HCT116 (cell line): ENCODE measurements around the gene ITPR2. TPM values are rescaled to one million over a fixed set of nuclear protein-coding genes. Genes with fewer than 3 reads are reported as not detected.

ENCODE experiments used
- ATAC-seq: fragments of 200-7000 bp; cut with Tn5 transposase; 2 replicates; pipeline ENCODE4 v1.9.1; 2020; ENCODE audit warnings: mild to moderate bottlenecking, moderate library complexity
- BruUV-seq: library from RNA; stranded (reverse); fragments of 400-500 nt; replicated peaks from 2 replicates; lab custom pipeline; 2021; lab: Mats Ljungman, UMichigan
- CTCF ChIA-PET: fragments of 300-600 bp; sonication (Branson Sonifier 250); formaldehyde crosslinking; loops from one replicate; lab custom pipeline; 2021; ENCODE audit warnings: antibody characterized with exemption; lab: Charles Lee
- POLR2A ChIA-PET: fragments of 300-600, 350-600 bp; sonication (Branson Sonifier 250); formaldehyde crosslinking; loops from one replicate; lab custom pipeline; 2021; ENCODE audit warnings: antibody characterized with exemption; lab: Charles Lee
- RAD21 ChIA-PET, 2 experiments: fragments of 300-600 bp; sonication (Branson Sonifier 250); formaldehyde crosslinking; loops; one replicate each; lab custom pipeline; 2023; ENCODE audit warnings: low total read pairs in 2 of 2; ENCODE audit not compliant: uncharacterized antibody in 2 of 2, unreplicated experiment in 2 of 2, low non-redundant PET in 1 of 2; lab: Charles Lee
- DNase-seq: peaks from one replicate; pipeline ENCODE4 v3.0.0-alpha.2; 2010; ENCODE audit warnings: low read depth, low spot score
- H2AFZ ChIP-seq: fragments of 200-600 bp; shearing (Covaris generic), sonication (generic); 2 replicates; pipeline ENCODE4 v1.6.1; 2017; ENCODE audit warnings: low read depth, mixed run types, mixed read lengths, antibody characterized with exemption, low read length; ENCODE audit not compliant: poor library complexity, severe bottlenecking
- H3K27ac ChIP-seq: 2 replicates; pipeline ENCODE4 v1.5.1; 2012; ENCODE audit warnings: low read depth, low read length
- H3K27me3 ChIP-seq: fragments of 200-600 bp; sonication (generic); 2 replicates; pipeline ENCODE4 v1.6.1; 2016; ENCODE audit warnings: mixed run types, low read length, mixed read lengths; ENCODE audit not compliant: insufficient read depth
- H3K36me3 ChIP-seq, 2 experiments: fragments of 200-500 bp in 1 of 2; fragments of 200-600 bp in 1 of 2; sonication (Bioruptor generic) in 1 of 2; sonication (generic) in 1 of 2; 2 replicates each; pipeline versions ENCODE4 v1.5.1 to v1.6.1; 2014 to 2016; ENCODE audit warnings: low read length in 2 of 2, inconsistent platforms in 1 of 2, mixed read lengths in 1 of 2, mixed run types in 1 of 2; ENCODE audit not compliant: insufficient read depth in 2 of 2, control insufficient read depth in 1 of 2
- H3K4me1 ChIP-seq, 2 experiments: fragments of 200-600 bp in 1 of 2; sonication (generic) in 1 of 2; 2 replicates each; pipeline versions ENCODE4 v1.5.1 to v1.6.1; 2012 to 2017; ENCODE audit warnings: low read length in 2 of 2, inconsistent platforms in 1 of 2, mild to moderate bottlenecking in 1 of 2, mixed read lengths in 1 of 2, mixed run types in 1 of 2, moderate library complexity in 1 of 2; ENCODE audit not compliant: insufficient read depth in 2 of 2, control insufficient read depth in 1 of 2
- H3K4me2 ChIP-seq: fragments of 200-600 bp; sonication (generic); 2 replicates; pipeline ENCODE4 v1.6.1; 2017; ENCODE audit warnings: mixed run types, low read length, mixed read lengths
- H3K4me3 ChIP-seq, 2 experiments: fragments of 200-600 bp in 1 of 2; sonication (generic) in 1 of 2; replicated peaks in 1 of 2; 2 replicates each; pipeline ENCODE4 v1.5.1; 2011 to 2016; ENCODE audit warnings: low read length in 2 of 2, control low read depth in 1 of 2, low read depth in 1 of 2, mild to moderate bottlenecking in 1 of 2, mixed read lengths in 1 of 2, mixed run types in 1 of 2
- H3K79me2 ChIP-seq: fragments of 200-600 bp; sonication (generic); 2 replicates; pipeline ENCODE4 v1.6.1; 2017; ENCODE audit warnings: mild to moderate bottlenecking, mixed run types, low read length, moderate library complexity, mixed read lengths; ENCODE audit not compliant: insufficient read depth
- H3K9ac ChIP-seq: fragments of 200-600 bp; sonication (generic); 2 replicates; pipeline ENCODE4 v1.6.1; 2016; ENCODE audit warnings: low read length, mixed read lengths
- H3K9me2 ChIP-seq: fragments of 200-600 bp; sonication (generic), shearing (Covaris generic); 2 replicates; pipeline ENCODE4 v1.6.1; 2017; ENCODE audit warnings: mixed run types, mild to moderate bottlenecking, moderate library complexity; ENCODE audit not compliant: insufficient read depth
- H3K9me3 ChIP-seq, 2 experiments: fragments of 200-500 bp in 1 of 2; fragments of 200-600 bp in 1 of 2; sonication (Bioruptor generic) in 1 of 2; sonication (generic) in 1 of 2; 2 replicates each; pipeline ENCODE4 v1.6.1; 2014 to 2017; ENCODE audit warnings: low read length in 2 of 2, mixed read lengths in 2 of 2, inconsistent platforms in 1 of 2, low read depth in 1 of 2, mild to moderate bottlenecking in 1 of 2, mixed run types in 1 of 2, moderate library complexity in 1 of 2; ENCODE audit not compliant: control insufficient read depth in 1 of 2, insufficient read depth in 1 of 2
- H4K20me1 ChIP-seq: fragments of 200-600 bp; sonication (generic), shearing (Covaris generic); 2 replicates; pipeline ENCODE4 v1.6.1; 2017; ENCODE audit warnings: mixed run types, mild to moderate bottlenecking, moderate library complexity; ENCODE audit not compliant: insufficient read depth
- CBX3 ChIP-seq: IDR thresholded peaks from 2 replicates; pipeline ENCODE4 v1.6.1; 2012; ENCODE audit warnings: low read depth
- CEBPB ChIP-seq: IDR thresholded peaks from 2 replicates; pipeline ENCODE4 v1.6.1; 2012; ENCODE audit warnings: low read depth
- EZH2 ChIP-seq: fragments of 200-600 bp; sonication (generic); IDR thresholded peaks from 2 replicates; pipeline ENCODE4 v1.6.1; 2017; ENCODE audit warnings: antibody characterized with exemption, mixed run types
- FOSL1 ChIP-seq: IDR thresholded peaks from 2 replicates; pipeline ENCODE4 v1.6.1; 2012; ENCODE audit warnings: low read depth
- REST ChIP-seq: IDR thresholded peaks from 2 replicates; pipeline ENCODE4 v1.6.1; 2012; ENCODE audit warnings: low read depth
- SP1 ChIP-seq: IDR thresholded peaks from 2 replicates; pipeline ENCODE4 v1.6.1; 2012; ENCODE audit warnings: low read depth
- TCF7L2 ChIP-seq: IDR thresholded peaks from 2 replicates; pipeline ENCODE4 v1.7.0; 2011; ENCODE audit warnings: borderline replicate concordance, inconsistent platforms; ENCODE audit not compliant: insufficient read depth, insufficient read length; ENCODE audit errors: extremely low read depth
- ZNF274 ChIP-seq: fragments of 200-500 bp; sonication (Bioruptor generic); IDR thresholded peaks from 2 replicates; pipeline ENCODE4 v1.6.1; 2014; ENCODE audit warnings: mild to moderate bottlenecking, low read depth, low read length, inconsistent platforms
- intact Hi-C: fragments of 100-400 bp; cut with micrococcal nuclease; formaldehyde crosslinking; loops from 2 replicates; pipeline ENCODE4 v1.10.0; 2022
- total RNA-seq: library from RNA; stranded (reverse); gene quantifications from one replicate; pipeline ENCODE4 v1.2.1, GENCODE V29; 2021; ENCODE audit not compliant: unreplicated experiment

Gene ITPR2
- total RNA-seq, 1 experiment from 2014 or later, result 6.5 TPM

DNA sequence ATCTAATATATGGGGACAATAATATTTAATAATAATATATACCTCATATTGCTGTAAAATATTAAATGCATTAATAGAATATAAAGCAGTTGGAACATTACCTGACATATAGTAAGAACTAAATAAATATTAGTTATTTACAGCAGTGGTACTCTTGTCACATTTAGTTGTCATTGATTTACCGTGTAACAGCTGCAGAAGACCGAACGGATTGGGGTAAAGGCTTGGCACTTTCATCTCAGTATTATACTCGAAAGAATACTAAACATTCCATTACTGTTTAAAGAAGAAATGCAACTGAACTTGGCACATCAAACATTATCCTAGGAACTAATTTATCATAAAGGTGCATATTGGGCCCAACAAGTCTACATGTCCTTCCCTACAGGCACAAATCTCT, 61.1 kb downstream of the ITPR2 start:
- Histone ChIP-seq H3K36me3 (no peaks in the 10 kb centered on the region), H3K9ac (no peak overlapping the region), H4K20me1 (no peaks in the 10 kb centered on the region), H3K4me1 (peaks cover 0 to 2% of the 10 kb centered on the region in 2 experiments; a peak in 1 of 4 replicates), H3K9me2 (no peaks in the 10 kb centered on the region), H3K27me3 (no peaks in the 10 kb centered on the region), H3K4me2 (no peak overlapping the region), H3K4me3 (no peak overlapping the region), H2AFZ (no peak overlapping the region)
- no peak for ATAC-seq
- DNase-seq, result no peak
- intact Hi-C loops, result no loop called here
- CTCF ChIA-PET, result no interaction called here
- TF ChIP-seq SP1 (no peak), EZH2 (no peak), CBX3 (no peak), FOSL1 (no peak)
- TF ChIP-seq, all 23 proteins: peak for 0
- RAD21 ChIA-PET, result no interaction called here
- POLR2A ChIA-PET, result no interaction called here
- no peaks in the 10 kb centered on the region for H3K79me2 ChIP-seq
- BruUV-seq, result no TSS peak
- no peak overlapping the region for H3K27ac ChIP-seq
- H3K9me3 ChIP-seq, result no peaks in the 10 kb centered on the region

- no peaks in the 10 kb centered on the region for H3K36me3 ChIP-seq
- intact Hi-C loops, result no loop called here
- ChIA-PET CTCF (no interaction called here), RAD21 (no interaction called here), POLR2A (no interaction called here)
- no peaks in the 10 kb centered on the region for H3K9me3 ChIP-seq
- no peaks in the 10 kb centered on the region for H3K27me3 ChIP-seq
- H3K9me2 ChIP-seq, result no peaks in the 10 kb centered on the region
- no peak overlapping the region for H3K4me2 ChIP-seq
- BruUV-seq, result no TSS peak
- no peak overlapping the region for H2AFZ ChIP-seq
- DNase-seq (no peak), ATAC-seq (no peak)
- TF ChIP-seq REST (no peak), ZNF274 (no peak), CEBPB (no peak), FOSL1 (no peak), TCF7L2 (no peak)
- peaks cover 0 to 2% of the 10 kb centered on the region in 2 experiments; a peak in 1 of 4 replicates for H3K4me1 ChIP-seq
- no peaks in the 10 kb centered on the region for H3K79me2 ChIP-seq
- no peak overlapping the region for H3K9ac ChIP-seq
- no peaks in the 10 kb centered on the region for H4K20me1 ChIP-seq
- H3K4me3 ChIP-seq, result no peak overlapping the region
- no peak overlapping the region for H3K27ac ChIP-seq
Observed at GRCh38 chr12:26770239-26771070, 62.5 kb downstream of the ITPR2 start.
